ENCODE data around the gene RAP1GDS1.

The RAP1GDS1 gene

DNA sequence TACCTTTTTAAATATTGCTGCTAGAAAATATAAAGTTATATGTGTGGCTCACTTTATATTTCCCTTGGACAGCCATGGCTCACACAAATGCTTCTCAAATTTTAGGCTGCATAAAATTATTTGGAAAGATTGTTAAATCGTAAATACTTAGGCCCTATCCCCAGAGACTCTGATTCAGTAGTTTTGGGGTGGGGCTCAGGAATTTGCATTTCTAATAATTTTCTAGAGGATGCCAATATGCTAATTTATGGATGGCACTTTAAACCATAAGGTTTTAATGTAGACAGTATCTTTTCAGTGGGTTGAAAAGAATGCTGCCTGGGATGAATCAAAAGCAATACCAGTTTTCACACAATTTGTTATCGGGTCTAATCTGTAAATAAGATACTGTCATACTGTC, 49.7 kb downstream of the RAP1GDS1 start:
- no peaks in the 10 kb centered on the region for H4K20me1 ChIP-seq (ENCODE audit: insufficient read depth)
- H3K79me2 ChIP-seq (ENCODE audit: insufficient read depth, low read depth), result no peaks in the 10 kb centered on the region
- no peak overlapping the region for H3K27ac ChIP-seq
- no peaks in the 10 kb centered on the region for H3K27me3 ChIP-seq (ENCODE audit: insufficient read depth, low read depth)
- H3K4me1 ChIP-seq (ENCODE audit: low read depth, poor library complexity, severe bottlenecking), result no peaks in the 10 kb centered on the region
- H3K9ac ChIP-seq, result no peak overlapping the region
- H2AFZ ChIP-seq (ENCODE audit: low read depth), result no peak overlapping the region
- H3K4me3 ChIP-seq (IDR thresholded peaks at IDR 0.05; ENCODE audit: insufficient read depth, low read depth, low read length), result no peak overlapping the region
- TF ChIP-seq, protein P1, sequence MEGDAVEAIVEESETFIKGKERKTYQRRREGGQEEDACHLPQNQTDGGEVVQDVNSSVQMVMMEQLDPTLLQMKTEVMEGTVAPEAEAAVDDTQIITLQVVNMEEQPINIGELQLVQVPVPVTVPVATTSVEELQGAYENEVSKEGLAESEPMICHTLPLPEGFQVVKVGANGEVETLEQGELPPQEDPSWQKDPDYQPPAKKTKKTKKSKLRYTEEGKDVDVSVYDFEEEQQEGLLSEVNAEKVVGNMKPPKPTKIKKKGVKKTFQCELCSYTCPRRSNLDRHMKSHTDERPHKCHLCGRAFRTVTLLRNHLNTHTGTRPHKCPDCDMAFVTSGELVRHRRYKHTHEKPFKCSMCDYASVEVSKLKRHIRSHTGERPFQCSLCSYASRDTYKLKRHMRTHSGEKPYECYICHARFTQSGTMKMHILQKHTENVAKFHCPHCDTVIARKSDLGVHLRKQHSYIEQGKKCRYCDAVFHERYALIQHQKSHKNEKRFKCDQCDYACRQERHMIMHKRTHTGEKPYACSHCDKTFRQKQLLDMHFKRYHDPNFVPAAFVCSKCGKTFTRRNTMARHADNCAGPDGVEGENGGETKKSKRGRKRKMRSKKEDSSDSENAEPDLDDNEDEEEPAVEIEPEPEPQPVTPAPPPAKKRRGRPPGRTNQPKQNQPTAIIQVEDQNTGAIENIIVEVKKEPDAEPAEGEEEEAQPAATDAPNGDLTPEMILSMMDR (conservative IDR thresholded peaks at IDR 0.05; ENCODE audit: low read depth, low read length), result no peak
- H3K36me3 ChIP-seq (ENCODE audit: insufficient read depth), result no peaks in the 10 kb centered on the region
- no peak overlapping the region for H3K4me2 ChIP-seq

DNA sequence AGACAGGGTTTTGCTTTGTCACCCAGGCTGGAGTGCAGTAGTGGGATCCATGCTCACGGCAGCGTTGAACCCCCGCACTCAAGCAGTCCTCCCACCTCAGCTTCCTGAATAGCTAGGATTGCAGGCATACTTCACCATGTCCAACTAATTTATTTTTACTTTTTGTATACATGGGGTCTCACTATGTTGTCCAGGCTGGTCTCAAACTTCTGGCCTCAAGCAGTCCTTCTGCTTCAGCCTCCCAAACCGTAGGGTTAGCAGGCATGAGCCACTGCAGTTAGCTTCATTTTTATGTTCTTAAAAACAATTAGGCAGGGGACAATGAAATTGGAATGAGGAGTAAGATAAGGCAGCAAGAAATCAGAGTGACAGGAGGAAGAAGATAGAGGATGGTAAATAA, 50.5 kb downstream of the RAP1GDS1 start:
- H2AFZ ChIP-seq (ENCODE audit: low read depth), result no peak overlapping the region
- no peak overlapping the region for H3K27ac ChIP-seq
- H3K79me2 ChIP-seq (ENCODE audit: insufficient read depth, low read depth), result no peaks in the 10 kb centered on the region
- no peaks in the 10 kb centered on the region for H3K4me1 ChIP-seq (ENCODE audit: low read depth, poor library complexity, severe bottlenecking)
- H3K27me3 ChIP-seq (ENCODE audit: insufficient read depth, low read depth), result no peaks in the 10 kb centered on the region
- TF ChIP-seq, protein P1 (conservative IDR thresholded peaks at IDR 0.05; ENCODE audit: low read depth, low read length), result no peak
- no peaks in the 10 kb centered on the region for H4K20me1 ChIP-seq (ENCODE audit: insufficient read depth)
- H3K9ac ChIP-seq, result no peak overlapping the region
- H3K36me3 ChIP-seq (ENCODE audit: insufficient read depth), result no peaks in the 10 kb centered on the region
- no peak overlapping the region for H3K4me3 ChIP-seq (IDR thresholded peaks at IDR 0.05; ENCODE audit: insufficient read depth, low read depth, low read length)
- no peak overlapping the region for H3K4me2 ChIP-seq

DNA sequence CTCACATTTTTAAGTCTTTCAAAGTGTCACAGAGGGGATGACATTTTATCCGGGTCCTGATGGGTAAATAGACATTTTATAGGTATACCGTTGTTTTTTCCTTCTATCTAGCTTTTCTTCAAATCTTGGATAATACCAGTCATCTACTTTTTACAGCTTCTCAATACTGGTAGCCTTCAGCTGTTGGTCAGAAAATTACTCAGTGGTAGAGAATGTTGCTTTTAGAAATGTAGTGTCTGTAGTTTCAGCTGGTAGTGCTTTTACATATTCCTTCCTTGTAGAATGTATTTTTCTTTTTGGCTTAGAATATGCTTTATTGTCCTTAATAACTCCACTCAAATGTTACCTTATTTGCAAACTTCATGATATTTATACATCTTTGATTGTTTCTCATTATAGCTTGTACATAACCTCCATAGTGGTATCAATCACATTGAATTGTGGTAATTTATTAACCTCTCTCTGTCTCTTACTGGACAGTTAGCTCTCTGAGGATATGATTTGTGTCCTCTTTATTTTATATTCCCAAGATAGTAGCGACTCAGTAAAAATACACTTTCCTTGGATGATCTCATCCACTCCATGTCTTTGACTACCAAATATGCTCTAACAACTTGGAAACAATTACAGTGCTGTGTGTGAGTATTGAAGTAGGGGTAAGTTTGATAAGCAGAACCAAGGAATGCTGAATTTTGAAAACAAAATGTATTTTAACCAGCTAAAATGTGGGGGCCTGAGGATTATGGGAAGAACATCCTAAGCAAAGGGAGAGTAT, 53.8 kb downstream of the RAP1GDS1 start:
- Histone ChIP-seq H3K9ac (no peak overlapping the region), H4K20me1 (ENCODE audit: insufficient read depth) (no peaks in the 10 kb centered on the region), H3K4me3 (IDR thresholded peaks at IDR 0.05; ENCODE audit: insufficient read depth, low read depth, low read length) (no peak overlapping the region), H3K79me2 (ENCODE audit: insufficient read depth, low read depth) (no peaks in the 10 kb centered on the region), H3K27ac (no peak overlapping the region), H3K4me2 (no peak overlapping the region), H3K4me1 (ENCODE audit: low read depth, poor library complexity, severe bottlenecking) (no peaks in the 10 kb centered on the region), H2AFZ (ENCODE audit: low read depth) (no peak overlapping the region), H3K27me3 (ENCODE audit: insufficient read depth, low read depth) (no peaks in the 10 kb centered on the region), H3K36me3 (ENCODE audit: insufficient read depth) (no peaks in the 10 kb centered on the region; the same call in 1 of the 2 replicates)
- TF ChIP-seq, protein P1 (conservative IDR thresholded peaks at IDR 0.05; ENCODE audit: low read depth, low read length), result no peak

DNA sequence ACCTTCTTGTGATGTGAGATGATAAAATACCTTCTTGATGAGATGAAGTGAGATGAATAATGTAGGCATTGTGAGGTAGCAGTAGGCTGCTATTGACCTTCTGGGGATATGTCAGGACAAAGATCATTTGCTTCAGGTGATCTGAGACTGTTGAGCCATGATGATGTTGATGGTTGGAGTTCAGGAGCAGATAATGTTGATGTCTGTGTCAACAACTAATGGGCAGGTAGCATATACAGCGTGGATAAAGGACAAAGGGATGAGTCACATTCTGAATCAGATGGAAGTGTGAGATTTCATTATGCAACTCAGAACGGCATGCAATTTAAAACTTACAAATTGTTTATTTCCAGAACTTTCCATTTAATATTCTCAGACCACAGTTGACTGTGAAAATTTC, 57.3 kb downstream of the RAP1GDS1 start:
- Histone ChIP-seq H3K4me2 (no peak overlapping the region), H4K20me1 (ENCODE audit: insufficient read depth) (no peaks in the 10 kb centered on the region), H3K4me3 (IDR thresholded peaks at IDR 0.05; ENCODE audit: insufficient read depth, low read depth, low read length) (no peak overlapping the region), H3K27me3 (ENCODE audit: insufficient read depth, low read depth) (no peaks in the 10 kb centered on the region), H3K9ac (no peak overlapping the region), H3K27ac (no peak overlapping the region), H3K36me3 (ENCODE audit: insufficient read depth) (no peaks in the 10 kb centered on the region; the same call in 1 of the 2 replicates), H3K79me2 (ENCODE audit: insufficient read depth, low read depth) (no peaks in the 10 kb centered on the region), H2AFZ (ENCODE audit: low read depth) (no peak overlapping the region), H3K4me1 (ENCODE audit: low read depth, poor library complexity, severe bottlenecking) (no peaks in the 10 kb centered on the region)
- TF ChIP-seq, protein P1 (conservative IDR thresholded peaks at IDR 0.05; ENCODE audit: low read depth, low read length), result no peak

All from KMS-11 (cell line).